NCI-H1048 (cell line): Measurements from ENCODE around the gene RPRM.
"Not testable (repeated sequence)": the region's sequence is repeated elsewhere in the genome, so short reads cannot be mapped to it uniquely, and the experiment has no call there.

Experiments used
- DNase-seq: peaks from one replicate; lab custom pipeline; 2025; lab: John Stamatoyannopoulos, UW

Gene RPRM

DNA sequence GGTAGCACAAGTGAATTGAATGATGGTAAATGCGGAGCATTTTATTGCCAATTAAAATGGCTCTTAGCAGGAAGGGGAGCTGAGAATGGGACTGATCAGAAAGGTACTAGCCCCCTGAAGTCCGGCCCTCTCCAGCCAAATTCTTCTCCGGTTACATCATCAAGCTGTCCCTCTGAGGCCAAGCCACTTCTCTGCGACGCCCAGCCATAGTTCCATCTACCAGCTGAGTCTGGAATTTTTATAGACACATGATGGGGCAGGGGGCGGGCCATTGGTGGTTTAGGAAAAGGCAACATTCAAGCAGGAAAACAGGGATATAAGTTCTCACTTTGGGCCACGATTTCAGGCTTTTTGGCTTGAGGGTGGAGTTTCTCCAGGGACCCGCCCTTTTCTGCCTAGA is 22.7 kb downstream of the RPRM start:
- no peak for DNase-seq

GRCh38 chr2:153455403-153455802 is 23.2 kb downstream of the RPRM start:
- DNase-seq = no peak

DNA sequence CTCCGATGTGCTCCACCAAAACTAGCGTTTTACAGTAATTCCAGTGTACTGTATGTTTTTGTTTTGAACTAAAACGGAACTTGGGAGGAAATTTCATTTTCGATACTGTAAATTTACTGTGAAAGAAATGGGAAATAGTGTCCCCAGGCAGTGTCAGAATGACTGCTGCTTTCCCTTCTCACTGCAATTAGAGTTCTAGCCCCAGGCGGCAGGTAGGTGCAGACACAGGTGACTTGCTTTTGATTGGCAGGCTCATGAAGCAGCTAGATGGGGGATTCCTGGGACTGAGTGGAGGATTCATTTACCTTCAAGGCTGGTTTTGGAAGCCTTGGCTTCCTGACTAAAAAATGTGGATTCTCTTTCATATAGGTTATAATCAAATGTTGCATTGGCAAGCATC is 27.0 kb downstream of the RPRM start:
- DNase-seq = no peak

DNA sequence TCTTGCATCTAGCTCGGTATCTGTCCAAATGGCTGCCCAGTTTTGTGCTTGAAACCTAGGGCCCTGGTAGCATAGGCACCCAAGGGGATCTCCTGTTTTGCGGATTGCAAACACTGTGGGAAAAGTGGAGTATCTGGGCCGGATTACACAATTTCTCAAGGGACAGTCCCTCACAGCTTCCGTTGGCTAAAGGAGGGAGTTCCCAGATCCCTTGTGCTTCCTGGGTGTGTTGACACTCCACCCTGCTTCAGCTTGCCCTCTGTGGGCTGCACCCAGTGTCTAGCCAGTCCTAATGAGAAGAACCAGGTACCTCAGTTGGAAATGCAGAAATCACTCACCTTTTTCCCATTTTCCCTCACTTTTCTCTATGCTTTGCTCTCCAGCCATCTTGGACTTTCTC is 35.5 kb downstream of the RPRM start:
- DNase-seq = no peak

GRCh38 chr2:153442616-153443015 is 35.9 kb downstream of the RPRM start:
- not testable (repeated sequence) for DNase-seq

GRCh38 chr2:153440090-153440489 is 38.5 kb downstream of the RPRM start:
- DNase-seq = not testable (repeated sequence)

DNA sequence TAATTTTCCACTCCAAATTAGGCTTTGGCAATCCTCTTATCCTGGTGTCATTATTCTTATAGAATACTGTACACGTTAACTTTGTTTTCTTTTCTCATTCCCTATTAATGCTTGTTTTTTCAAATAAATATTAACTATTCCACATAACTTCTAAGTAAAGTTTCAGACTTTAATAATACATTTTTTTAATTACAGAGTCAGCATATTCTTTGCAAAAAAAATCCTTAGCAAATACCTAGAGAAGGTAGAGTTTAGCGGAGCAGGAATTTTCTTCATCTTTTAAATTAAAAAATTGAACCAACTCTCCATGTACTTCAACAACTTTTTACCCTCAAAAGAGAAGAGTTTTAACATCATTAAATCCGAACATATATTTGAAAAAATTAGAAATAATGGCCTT is 45.2 kb downstream of the RPRM start:
- no peak for DNase-seq

GRCh38 chr2:153432381-153432780 is 46.2 kb downstream of the RPRM start:
- DNase-seq = no peak

- no peak for DNase-seq
These were observed 47.4 kb downstream of the RPRM start for GRCh38 chr2:153431114-153431513.
